SIG-M5 treated with dmso at 0.1 percent for 504 hours (cell line): ENCODE measurements around the gene PLPP1.
"Not testable (repeated sequence)": the region's sequence is repeated elsewhere in the genome, so short reads cannot be mapped to it uniquely, and the experiment has no call there.

Experiments used
- DNase-seq: peaks from one replicate; lab custom pipeline; 2025; ENCODE audit not compliant: unreplicated experiment; lab: John Stamatoyannopoulos, UW

PLPP1 gene

GRCh38 chr5:55546947-55547346 is 12.2 kb upstream of the PLPP1 start:
- no peak for DNase-seq

GRCh38 chr5:55544341-55544740 is 9.6 kb upstream of the PLPP1 start:
- no peak for DNase-seq

- no peak for DNase-seq
Observed at GRCh38 chr5:55541056-55541635, 6.4 kb upstream of the PLPP1 start.

GRCh38 chr5:55540525-55540924 is 5.8 kb upstream of the PLPP1 start:
- DNase-seq = no peak

- DNase-seq = no peak
Observed at GRCh38 chr5:55540024-55540423, 5.3 kb upstream of the PLPP1 start.

- DNase-seq = no peak
Observed at GRCh38 chr5:55538661-55539060, 3.9 kb upstream of the PLPP1 start.

- not testable (repeated sequence) for DNase-seq
Observed at GRCh38 chr5:55537315-55537714, 2.6 kb upstream of the PLPP1 start.

GRCh38 chr5:55535199-55535905 is 588 bp upstream of the PLPP1 start:
- DNase-seq = no peak

- DNase-seq = no peak
Observed at GRCh38 chr5:55533521-55534435, 986 bp downstream of the PLPP1 start.

- DNase-seq = no peak
Observed at GRCh38 chr5:55530669-55531068, 4.1 kb downstream of the PLPP1 start.

GRCh38 chr5:55524816-55525215 is 9.9 kb downstream of the PLPP1 start:
- DNase-seq = no peak

GRCh38 chr5:55523293-55523692 is 11.5 kb downstream of the PLPP1 start:
- DNase-seq = no peak

GRCh38 chr5:55521881-55522280 is 12.9 kb downstream of the PLPP1 start:
- no peak for DNase-seq

GRCh38 chr5:55520117-55520839 is 14.5 kb downstream of the PLPP1 start:
- no peak for DNase-seq

GRCh38 chr5:55518831-55519390 is 15.9 kb downstream of the PLPP1 start:
- DNase-seq = no peak

GRCh38 chr5:55517804-55518203 is 17.0 kb downstream of the PLPP1 start:
- no peak for DNase-seq

GRCh38 chr5:55511010-55511409 is 23.8 kb downstream of the PLPP1 start:
- DNase-seq = no peak

GRCh38 chr5:55510523-55510880 is 24.3 kb downstream of the PLPP1 start:
- DNase-seq = no peak

GRCh38 chr5:55509796-55510522 is 24.8 kb downstream of the PLPP1 start:
- DNase-seq = no peak

GRCh38 chr5:55509097-55509496 is 25.7 kb downstream of the PLPP1 start:
- DNase-seq = no peak
